MM.1S (cell line): ENCODE measurements around the gene PDIA2.

ENCODE experiments used
- CTCF ChIP-seq: fragments of 300-600 bp; sonication (generic); IDR thresholded peaks from 2 replicates; pipeline ENCODE4 v1.5.1; 2016; ENCODE audit warnings: antibody characterized with exemption, low read length, mixed read lengths
- EZH2 ChIP-seq: fragments of 300-600 bp; sonication (generic); optimal IDR thresholded peaks from 2 replicates; pipeline ENCODE3; 2017; ENCODE audit warnings: low read depth, mild to moderate bottlenecking, antibody characterized with exemption, low read length, mixed read lengths
- EZH2phosphoT487 ChIP-seq: fragments of 300-600 bp; sonication (generic); IDR thresholded peaks from 2 replicates; pipeline ENCODE4 v1.6.1; 2018; ENCODE audit warnings: antibody characterized with exemption, low read length

- TF ChIP-seq CTCF (no peak), EZH2 (no peak), EZH2phosphoT487 (no peak)
These were observed 50.6 kb downstream of the PDIA2 start for GRCh38 chr16:333406-334094.
